Glutamatergic neuron (in vitro differentiated cells): ENCODE results near the gene GTPBP4. TPM values are rescaled to one million over a fixed set of nuclear protein-coding genes. Genes with fewer than 3 reads are reported as not detected.

Experiments
- DNase-seq: peaks from one replicate; pipeline ENCODE4 v3.0.0; 2022
- H3K27ac Mint-ChIP-seq: one replicate; pipeline ENCODE4 v1.8.0; 2020; ENCODE audit warnings: mild to moderate bottlenecking, mixed read lengths, inconsistent platforms; ENCODE audit not compliant: unreplicated experiment
- H3K27me3 Mint-ChIP-seq: one replicate; pipeline ENCODE4 v1.8.0; 2020; ENCODE audit warnings: mild to moderate bottlenecking, moderate library complexity, mixed read lengths, inconsistent platforms; ENCODE audit not compliant: unreplicated experiment
- H3K36me3 Mint-ChIP-seq: one replicate; pipeline ENCODE4 v1.8.0; 2020; ENCODE audit warnings: mild to moderate bottlenecking, mixed read lengths, inconsistent platforms; ENCODE audit not compliant: unreplicated experiment
- H3K4me1 Mint-ChIP-seq: one replicate; pipeline ENCODE4 v1.8.0; 2020; ENCODE audit warnings: mild to moderate bottlenecking, low read depth, mixed read lengths, inconsistent platforms; ENCODE audit not compliant: unreplicated experiment
- H3K4me3 Mint-ChIP-seq: one replicate; pipeline ENCODE4 v1.8.0; 2020; ENCODE audit warnings: mild to moderate bottlenecking, mixed read lengths, inconsistent platforms; ENCODE audit not compliant: unreplicated experiment
- H3K9me3 Mint-ChIP-seq: one replicate; pipeline ENCODE4 v1.8.0; 2020; ENCODE audit warnings: mild to moderate bottlenecking, moderate library complexity, mixed read lengths, inconsistent platforms; ENCODE audit not compliant: unreplicated experiment
- CTCF ChIP-seq: fragments of 200-600 bp; sonication (generic); IDR thresholded peaks from one replicate; pipeline ENCODE4 v1.5.0; 2021; ENCODE audit not compliant: partially characterized antibody, unreplicated experiment
- total RNA-seq: library from RNA; stranded (reverse); fragmentation: NEBNext Ultra II Directional; extraction: Animal tissue kit (Norgen Biotek cat#: 25700); gene quantifications from one replicate; pipeline ENCODE4 v1.2.1, GENCODE V29; 2021; ENCODE audit not compliant: unreplicated experiment

Gene GTPBP4
- total RNA-seq, 1 donor from 2014 or later = 45.4 TPM

- peak overlapping the region; percentile 91 for H3K27ac Mint-ChIP-seq
- peak overlapping the region; percentile 96 for H3K4me3 Mint-ChIP-seq
- peaks cover 5% of the 10 kb centered on the region for H3K27me3 Mint-ChIP-seq
- no peaks in the 10 kb centered on the region for H3K36me3 Mint-ChIP-seq
- no peak for TF ChIP-seq CTCF
- peaks cover 3% of the 10 kb centered on the region for H3K9me3 Mint-ChIP-seq
- DNase-seq = no peak
- H3K4me1 Mint-ChIP-seq = peaks cover 1% of the 10 kb centered on the region
Observed at GRCh38 chr10:988667-989545, 672 bp downstream of the GTPBP4 start.

DNA sequence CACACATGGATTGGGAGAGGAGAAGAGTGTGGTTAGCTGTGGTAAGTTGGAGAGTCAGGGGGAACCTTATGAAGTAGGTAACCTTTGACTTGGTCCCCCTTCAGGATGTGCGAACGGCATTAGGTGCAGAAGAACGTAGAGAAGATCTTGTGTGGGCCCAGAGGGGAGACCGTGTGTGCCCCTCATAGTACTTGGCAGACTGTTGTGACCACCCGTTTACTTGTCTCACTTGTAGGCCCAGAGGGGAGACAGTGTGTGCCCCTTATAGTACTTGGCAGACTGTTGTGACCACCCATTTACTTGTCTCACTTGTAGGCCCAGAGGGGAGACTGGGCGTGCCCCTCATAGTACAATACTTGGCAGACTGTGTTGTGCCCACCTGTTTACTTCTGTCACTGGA, 2.6 kb downstream of the GTPBP4 start:
- peaks cover 3% of the 10 kb centered on the region for H3K9me3 Mint-ChIP-seq
- no peaks in the 10 kb centered on the region for H3K36me3 Mint-ChIP-seq
- H3K27ac Mint-ChIP-seq = no peak overlapping the region
- no peak for DNase-seq
- TF ChIP-seq CTCF = no peak
- H3K27me3 Mint-ChIP-seq = peaks cover 5% of the 10 kb centered on the region
- H3K4me1 Mint-ChIP-seq = peaks cover 1% of the 10 kb centered on the region
- no peak overlapping the region for H3K4me3 Mint-ChIP-seq

- H3K4me1 Mint-ChIP-seq = peaks cover 1% of the 10 kb centered on the region
- H3K9me3 Mint-ChIP-seq = peaks cover 3% of the 10 kb centered on the region
- H3K27me3 Mint-ChIP-seq = peaks cover 5% of the 10 kb centered on the region
- no peaks in the 10 kb centered on the region for H3K36me3 Mint-ChIP-seq
- H3K4me3 Mint-ChIP-seq = no peak overlapping the region
- TF ChIP-seq CTCF = no peak
- DNase-seq = no peak
- no peak overlapping the region for H3K27ac Mint-ChIP-seq
Observed at GRCh38 chr10:992467-992866, 4.2 kb downstream of the GTPBP4 start.

DNA sequence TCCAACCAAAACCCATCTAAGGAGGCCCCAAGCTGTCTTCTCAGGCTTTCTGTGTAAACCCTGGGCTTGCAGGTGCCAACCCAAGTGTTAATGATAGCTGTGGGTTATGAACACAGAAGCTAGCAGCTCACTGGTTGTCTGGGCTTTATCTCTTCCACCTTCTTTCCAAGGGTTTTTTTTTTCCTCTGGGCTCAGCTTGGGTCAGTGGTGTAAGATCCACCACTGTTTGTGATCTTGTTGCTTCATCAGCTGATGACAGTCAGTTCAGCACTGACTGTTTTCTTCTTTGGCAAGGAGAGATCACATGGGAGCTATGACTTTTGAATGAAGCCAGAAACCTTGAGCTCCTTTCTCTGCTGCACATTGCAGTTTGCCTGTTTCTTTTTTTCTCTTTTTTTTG, 4.6 kb downstream of the GTPBP4 start:
- peaks cover 1% of the 10 kb centered on the region for H3K4me1 Mint-ChIP-seq
- H3K36me3 Mint-ChIP-seq = no peaks in the 10 kb centered on the region
- peaks cover 3% of the 10 kb centered on the region for H3K27me3 Mint-ChIP-seq
- no peak overlapping the region for H3K27ac Mint-ChIP-seq
- no peak for TF ChIP-seq CTCF
- H3K9me3 Mint-ChIP-seq = peaks cover 3% of the 10 kb centered on the region
- DNase-seq = no peak
- H3K4me3 Mint-ChIP-seq = no peak overlapping the region

GRCh38 chr10:994836-995558, 6.8 kb downstream of the GTPBP4 start:
- Mint-ChIP-seq H3K4me1 (no peaks in the 10 kb centered on the region), H3K27ac (no peak overlapping the region), H3K4me3 (no peak overlapping the region), H3K36me3 (no peaks in the 10 kb centered on the region), H3K27me3 (no peaks in the 10 kb centered on the region), H3K9me3 (peaks cover 2% of the 10 kb centered on the region)
- no peak for DNase-seq
- TF ChIP-seq CTCF = no peak
